ENCODE measurements around the gene SLC10A3.

The SLC10A3 gene

DNA sequence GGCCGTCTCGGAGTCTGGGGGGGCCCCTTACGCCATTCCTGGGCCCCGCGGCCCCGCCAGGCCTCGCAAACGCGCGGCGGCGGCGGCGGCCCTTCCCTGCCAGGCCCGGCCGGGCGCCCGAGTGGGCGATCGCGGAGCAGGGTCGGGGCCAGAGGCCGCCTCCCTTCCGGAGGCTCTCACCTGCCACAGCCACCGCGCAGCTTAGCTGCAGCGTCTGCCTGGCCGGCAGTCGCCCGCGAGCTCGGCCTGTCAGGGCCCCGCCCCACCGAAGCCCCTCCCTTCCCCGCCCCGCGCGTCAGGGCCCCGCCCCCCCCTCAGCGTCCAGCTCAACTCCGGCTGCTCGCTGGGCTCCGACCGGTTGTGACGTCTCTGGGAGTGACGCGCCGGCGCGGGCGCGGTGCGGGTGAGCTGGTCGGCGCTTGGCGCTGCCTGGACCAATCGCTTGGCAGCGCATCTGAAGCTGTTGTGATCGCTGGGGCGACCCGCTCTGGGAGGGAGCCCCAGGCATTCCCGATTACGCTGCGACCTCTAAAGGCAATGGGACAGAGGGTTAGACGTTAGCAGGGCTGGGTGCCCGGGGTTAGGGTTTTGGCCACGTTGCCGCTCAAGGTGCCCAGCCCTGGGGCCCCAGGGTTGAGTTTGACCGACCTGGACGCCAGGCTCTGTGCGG, at the start of gene SLC10A3:
Gene SLC10A3 (minus strand): TSS at position 216 of the 670 bp plus-strand sequence. CDS start 1,689 bp downstream, outside the sequence.
- DNase-seq = peak; percentile 90 to 97

- DNase-seq = no peak
Observed at GRCh38 chrX:154539077-154539476, 48.6 kb upstream of the SLC10A3 start.

DNA sequence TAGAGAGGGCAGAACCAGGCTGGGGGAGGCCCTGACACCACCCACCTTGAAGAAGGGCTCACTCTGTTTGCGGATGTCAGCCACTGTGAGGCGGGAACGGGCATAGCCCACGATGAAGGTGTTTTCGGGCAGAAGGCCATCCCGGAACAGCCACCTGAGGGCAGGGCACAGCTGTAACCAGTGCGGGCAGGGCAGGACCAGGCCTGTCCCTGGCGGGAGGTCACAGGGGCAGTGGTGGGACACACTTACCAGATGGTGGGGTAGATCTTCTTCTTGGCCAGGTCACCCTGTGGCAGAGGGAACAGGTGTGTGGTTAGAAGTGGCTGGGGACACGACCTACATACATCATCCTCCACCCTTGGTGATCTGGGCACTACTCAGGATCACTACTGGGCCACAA, 45.5 kb upstream of the SLC10A3 start:
- no peak for DNase-seq

GRCh38 chrX:154534526-154535322, 44.3 kb upstream of the SLC10A3 start:
- DNase-seq = peak; percentile 47 to 79

GRCh38 chrX:154532690-154533089, 42.3 kb upstream of the SLC10A3 start:
- no peak for DNase-seq

GRCh38 chrX:154531626-154532025, 41.2 kb upstream of the SLC10A3 start:
- DNase-seq = no peak

- no peak for DNase-seq
Observed at GRCh38 chrX:154530286-154530685, 39.9 kb upstream of the SLC10A3 start.

DNA sequence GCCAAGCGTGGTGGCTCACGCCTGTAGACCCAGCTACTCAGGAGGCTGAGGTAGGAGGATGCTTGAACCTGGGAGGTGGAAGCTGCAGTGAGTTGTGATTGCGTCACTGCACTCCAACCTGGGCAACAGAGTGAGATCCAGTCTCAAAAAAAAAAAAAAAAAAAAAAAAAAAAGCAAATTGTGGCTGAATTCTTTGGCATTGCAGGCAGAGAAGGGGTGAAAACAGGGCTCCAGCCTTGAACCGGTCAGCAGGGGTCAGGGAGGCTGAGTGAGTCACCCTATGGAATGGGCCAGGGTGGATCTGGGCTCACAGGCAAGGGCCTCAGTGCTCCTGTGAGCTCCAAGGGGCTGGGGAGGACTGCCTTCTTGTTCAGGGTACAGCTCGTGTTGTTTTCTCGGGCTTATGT, 38.8 kb upstream of the SLC10A3 start:
- no peak for DNase-seq

DNA sequence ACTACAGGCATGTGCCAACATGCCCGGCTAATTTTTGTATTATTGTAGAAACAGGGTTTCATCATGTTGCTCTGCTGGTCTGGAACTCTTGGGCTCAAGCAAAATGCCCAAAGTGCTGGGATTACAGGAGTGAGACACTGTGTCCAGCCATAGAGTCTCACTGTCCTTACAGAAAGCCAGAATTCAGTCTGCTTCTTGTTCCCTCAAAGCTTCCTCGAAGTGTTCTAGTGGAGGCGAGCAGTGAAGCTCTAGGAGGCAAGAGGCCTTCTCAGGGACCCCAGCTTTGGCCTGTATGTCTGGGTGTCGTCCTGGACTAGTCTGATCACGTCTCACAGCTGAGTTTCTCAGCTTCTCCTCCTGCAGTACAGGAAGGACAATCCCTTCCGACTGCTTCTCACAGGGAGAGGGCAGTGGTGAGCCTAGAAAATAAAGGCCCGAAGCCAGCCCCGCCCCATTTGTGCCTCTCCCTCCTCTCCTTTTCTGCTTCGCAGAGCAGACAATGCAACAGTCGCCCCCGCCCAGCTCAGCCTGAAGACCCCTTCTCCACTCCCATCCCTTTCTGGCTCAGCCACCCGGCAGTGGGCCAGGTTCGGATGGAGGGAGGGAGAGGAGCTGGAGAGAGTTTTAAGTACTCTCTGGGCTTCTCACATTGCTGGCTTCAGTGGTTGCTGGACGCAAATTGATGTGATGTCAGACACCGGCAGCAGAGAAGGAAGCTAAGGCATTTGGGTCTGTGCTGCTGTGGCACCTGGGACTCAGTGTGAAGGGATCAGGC, 36.7 kb upstream of the SLC10A3 start:
- DNase-seq = peak; percentile 45 to 73

DNA sequence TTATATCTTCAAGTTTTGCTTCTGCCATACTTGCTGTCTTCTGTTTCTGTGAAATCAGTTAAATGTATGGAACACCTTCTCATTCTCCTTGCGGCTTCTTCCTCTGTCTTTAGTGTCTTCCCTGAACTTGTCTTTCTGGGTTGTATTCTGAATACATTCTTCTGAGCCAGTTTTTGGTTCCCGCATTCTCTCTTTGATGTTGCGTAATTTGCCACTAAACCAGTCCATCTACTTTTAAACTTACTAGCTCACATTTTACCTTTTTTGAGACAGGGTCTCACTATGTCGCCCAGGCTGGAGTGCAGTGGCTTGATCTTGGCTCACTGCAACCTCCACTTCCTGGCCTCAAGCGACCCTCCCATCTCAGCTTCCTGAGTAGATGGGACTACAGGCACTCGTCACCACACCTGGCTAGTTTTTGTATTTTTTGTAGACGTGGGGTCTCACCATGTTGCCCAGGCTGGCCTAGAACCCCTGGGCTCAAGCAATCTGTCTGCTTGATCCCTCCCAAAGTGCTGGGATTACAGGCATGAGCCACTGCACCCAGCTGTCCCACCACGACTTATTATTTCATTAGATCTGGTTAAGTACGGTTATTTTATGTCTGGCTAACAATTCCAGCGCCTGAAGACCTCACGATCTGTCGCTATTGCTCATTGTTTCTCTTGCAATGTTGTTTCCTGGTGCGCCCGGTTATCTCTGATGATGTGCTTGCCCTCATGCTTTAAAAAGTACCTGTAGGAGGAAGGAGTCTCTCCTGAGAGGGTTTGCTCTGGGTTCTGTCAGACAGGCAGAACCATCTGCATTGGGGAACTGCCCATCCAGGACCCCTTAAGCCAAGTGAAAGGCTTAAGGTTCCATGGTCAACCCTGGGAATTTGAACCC, 35.4 kb upstream of the SLC10A3 start:
- no peak for DNase-seq

GRCh38 chrX:154519389-154519788, 29.0 kb upstream of the SLC10A3 start:
- no peak for DNase-seq

DNA sequence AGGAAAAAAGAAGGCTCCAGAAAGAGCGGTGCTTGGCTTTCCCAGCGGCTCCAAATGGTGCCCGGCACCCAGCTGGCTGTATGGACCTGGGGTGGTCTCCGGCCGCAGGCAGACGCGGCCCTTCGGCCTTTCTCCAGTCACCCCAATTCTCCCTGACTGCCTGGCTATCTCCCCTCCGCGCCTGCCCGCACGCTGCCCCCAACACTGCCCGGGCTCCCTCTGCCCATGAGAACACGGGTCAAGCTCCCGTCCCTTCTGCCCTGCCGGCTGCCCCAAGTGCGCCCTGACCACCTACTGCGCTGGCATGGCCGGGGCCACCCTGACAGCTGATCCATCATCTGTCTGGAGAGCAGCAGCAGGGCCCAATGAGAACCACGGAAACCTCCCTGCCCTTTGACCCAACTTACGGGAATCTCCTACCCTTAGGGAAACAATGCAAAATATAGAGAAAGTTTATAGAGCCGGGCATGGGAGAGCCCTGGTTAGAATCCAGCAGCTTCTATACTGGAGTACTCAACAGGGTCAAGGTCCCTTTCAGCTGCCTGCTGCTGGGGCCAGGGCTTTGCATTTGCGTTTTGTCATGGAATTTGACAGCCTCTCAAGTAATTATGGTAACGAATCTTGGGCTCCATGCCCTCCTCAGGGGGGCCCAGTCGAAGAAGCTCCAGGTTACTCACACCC, 26.8 kb upstream of the SLC10A3 start:
- DNase-seq = no peak

DNA sequence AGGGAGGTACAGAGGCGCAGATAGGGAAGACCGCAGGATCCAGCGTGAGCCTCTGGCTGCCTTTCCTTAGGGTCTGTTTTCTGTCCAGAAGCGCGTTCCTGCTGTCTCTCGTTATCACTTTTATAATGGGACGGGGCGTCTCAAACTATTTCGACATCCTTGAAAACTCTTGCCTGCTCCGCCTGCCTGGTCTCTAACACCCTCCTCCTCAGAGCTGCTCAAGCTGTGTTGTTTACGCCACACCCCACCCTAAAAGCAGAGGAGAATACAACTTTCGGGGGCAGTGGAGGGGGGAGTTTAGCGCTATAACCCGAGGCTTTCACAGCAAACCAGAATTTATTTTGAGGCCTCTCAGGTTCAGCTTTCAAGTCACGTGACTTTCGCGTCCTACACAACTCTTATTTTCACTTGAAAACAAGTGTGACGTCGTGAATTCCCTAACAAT, 26.2 kb upstream of the SLC10A3 start:
- DNase-seq = no peak

GRCh38 chrX:154515966-154516655, 25.7 kb upstream of the SLC10A3 start, which contains the start of gene FAM3A:
TSS of gene FAM3A (minus strand) at chrX:154516232. CDS start at chrX:154515772, 460 bp downstream.
- peak; percentile 87 to 91 for DNase-seq

DNA sequence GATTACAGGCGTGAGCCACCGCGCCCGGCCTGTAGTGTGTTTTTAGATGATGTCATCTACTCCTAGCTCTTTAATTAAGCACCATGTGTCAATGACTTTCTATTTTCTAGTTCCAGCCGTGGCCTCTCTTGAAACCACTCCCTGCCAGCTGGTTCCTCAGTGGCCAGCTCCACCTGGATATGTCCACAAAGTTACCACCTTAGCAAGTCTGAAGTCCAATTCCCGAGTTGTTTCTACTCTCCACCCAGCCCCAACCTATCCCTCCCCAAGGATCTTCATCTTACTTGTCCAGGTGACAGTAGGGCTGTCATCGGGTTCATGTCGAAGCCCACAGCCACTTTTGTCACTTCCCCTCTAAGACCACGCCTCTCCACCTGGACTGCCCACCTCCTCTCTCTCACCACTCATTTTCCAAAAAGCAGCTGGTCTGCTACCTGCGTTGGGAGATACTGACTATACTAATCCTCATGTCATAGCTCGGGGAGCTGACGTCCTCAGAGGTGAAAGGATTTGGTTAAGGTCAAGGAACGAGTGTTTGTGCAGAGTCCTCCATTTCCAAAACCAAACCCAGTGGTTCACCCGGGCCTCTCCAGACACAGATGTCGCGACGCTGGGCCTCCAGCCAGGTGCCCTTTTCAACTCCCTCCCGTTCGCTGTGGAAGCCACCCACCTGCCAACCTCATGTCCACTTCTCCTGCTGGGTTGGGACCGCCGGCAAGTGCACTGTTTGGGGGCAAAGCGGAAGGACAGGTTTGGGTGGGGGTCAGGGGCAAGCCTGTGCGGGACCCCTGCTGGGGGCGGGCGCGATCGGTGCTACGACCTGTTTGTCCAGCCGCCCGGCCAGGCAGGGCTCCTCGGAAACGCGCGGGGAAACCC, 24.9 kb upstream of the SLC10A3 start:
- peak in 1 of 2 experiments; percentile 54 for DNase-seq

DNA sequence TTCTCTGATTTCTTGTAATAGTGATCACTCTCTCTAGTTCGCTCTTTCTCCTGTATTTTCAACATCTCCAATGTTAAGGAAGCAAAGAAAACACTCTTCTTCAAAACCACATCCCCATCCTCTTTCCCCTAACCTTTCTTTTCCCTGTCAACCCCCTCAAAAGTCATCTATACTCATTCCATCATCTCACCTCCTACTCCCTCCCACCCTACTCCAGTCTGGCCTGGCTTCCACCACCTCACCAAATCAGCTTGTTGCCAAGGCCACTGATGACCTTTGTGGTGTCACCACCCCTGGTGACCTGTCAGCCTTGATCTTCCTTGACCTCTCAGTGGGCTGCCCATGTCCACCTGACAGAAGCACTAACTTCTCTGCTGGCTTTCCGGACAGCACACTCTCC, 23.3 kb upstream of the SLC10A3 start:
- no peak for DNase-seq

- no peak for DNase-seq
Observed at GRCh38 chrX:154512879-154513553, 22.6 kb upstream of the SLC10A3 start.

DNA sequence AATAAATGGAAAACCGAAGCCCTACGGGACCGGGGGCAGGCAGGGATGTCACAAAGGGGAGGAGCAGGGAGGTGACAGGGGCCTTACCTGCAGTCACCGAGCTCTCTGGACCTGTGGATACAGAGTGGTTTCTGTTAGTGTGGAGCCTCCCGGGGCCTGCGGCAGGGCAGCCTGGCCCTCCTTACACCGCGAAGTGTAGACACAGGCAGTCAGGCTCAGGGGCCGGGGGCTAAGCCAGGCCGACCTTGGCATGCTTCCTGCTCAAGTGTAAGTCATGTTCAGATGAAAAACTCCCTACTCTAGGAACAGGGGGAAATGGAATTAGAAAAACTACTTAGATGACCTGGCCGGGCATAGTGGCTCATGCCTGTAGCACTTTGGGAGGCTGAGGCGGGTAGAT, 21.3 kb upstream of the SLC10A3 start:
- no peak for DNase-seq

- DNase-seq = no peak
Observed at GRCh38 chrX:154509455-154509854, 19.0 kb upstream of the SLC10A3 start.

Measured in NCI-H524 (cell line).